ENCODE data around the gene GNAS-AS1.

DNA sequence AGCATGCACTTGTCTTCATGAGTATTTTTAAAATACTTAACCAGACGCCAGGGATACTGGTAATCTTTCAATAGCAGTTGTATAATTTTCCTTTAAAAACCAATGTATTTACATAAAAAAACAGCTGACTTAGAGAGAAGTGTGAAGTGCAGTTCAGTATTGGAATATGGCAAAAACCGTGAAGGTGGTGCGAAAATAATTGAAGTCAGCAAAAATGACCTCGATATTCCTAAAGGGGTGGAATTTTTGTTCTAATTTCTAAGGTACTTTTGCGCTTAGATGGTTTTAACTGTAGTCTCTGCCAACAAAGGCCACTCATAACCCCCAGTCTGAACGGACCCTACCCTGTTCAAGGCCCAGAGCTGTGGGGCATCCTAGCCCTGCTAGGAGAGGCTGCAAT, 25.3 kb downstream of the GNAS-AS1 start:
- TF ChIP-seq, protein P1, sequence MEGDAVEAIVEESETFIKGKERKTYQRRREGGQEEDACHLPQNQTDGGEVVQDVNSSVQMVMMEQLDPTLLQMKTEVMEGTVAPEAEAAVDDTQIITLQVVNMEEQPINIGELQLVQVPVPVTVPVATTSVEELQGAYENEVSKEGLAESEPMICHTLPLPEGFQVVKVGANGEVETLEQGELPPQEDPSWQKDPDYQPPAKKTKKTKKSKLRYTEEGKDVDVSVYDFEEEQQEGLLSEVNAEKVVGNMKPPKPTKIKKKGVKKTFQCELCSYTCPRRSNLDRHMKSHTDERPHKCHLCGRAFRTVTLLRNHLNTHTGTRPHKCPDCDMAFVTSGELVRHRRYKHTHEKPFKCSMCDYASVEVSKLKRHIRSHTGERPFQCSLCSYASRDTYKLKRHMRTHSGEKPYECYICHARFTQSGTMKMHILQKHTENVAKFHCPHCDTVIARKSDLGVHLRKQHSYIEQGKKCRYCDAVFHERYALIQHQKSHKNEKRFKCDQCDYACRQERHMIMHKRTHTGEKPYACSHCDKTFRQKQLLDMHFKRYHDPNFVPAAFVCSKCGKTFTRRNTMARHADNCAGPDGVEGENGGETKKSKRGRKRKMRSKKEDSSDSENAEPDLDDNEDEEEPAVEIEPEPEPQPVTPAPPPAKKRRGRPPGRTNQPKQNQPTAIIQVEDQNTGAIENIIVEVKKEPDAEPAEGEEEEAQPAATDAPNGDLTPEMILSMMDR (conservative IDR thresholded peaks at IDR 0.05; ENCODE audit: low read depth, low read length) = no peak
- TF ChIP-seq EZH2phosphoT487 (IDR thresholded peaks at IDR 0.05; ENCODE audit: borderline replicate concordance, low read length) (no peak), EZH2 (IDR thresholded peaks at IDR 0.05; ENCODE audit: low read length, unreplicated experiment) (no peak)
